OCI-LY3 (cell line): ENCODE results near the gene ARVCF.

Experiments used
- H2AFZ ChIP-seq: fragments of 200-600, 300-600 bp; shearing (Covaris generic); 2 replicates; pipeline ENCODE4 v1.6.0; 2014; ENCODE audit warnings: antibody characterized with exemption, low read depth, low read length
- H3K27ac ChIP-seq: fragments of 200-600, 300-600 bp; sonication (generic); 2 replicates; pipeline ENCODE4 v1.5.1; 2014; ENCODE audit warnings: mild to moderate bottlenecking, low read length, moderate library complexity, mixed read lengths
- H3K27me3 ChIP-seq: fragments of 200-600, 300-600 bp; sonication (generic); 2 replicates; pipeline ENCODE4 v1.6.1; 2014; ENCODE audit warnings: low read depth, low read length, mixed read lengths
- H3K36me3 ChIP-seq: fragments of 200-600, 300-600 bp; sonication (generic); replicated peaks from 2 replicates; pipeline ENCODE3; 2014; ENCODE audit warnings: low read depth, low read length, mixed read lengths
- H3K4me1 ChIP-seq: fragments of 300-600, 200-600 bp; sonication (generic); 2 replicates; pipeline ENCODE4 v1.6.1; 2014; ENCODE audit warnings: low read length, mixed read lengths
- H3K4me2 ChIP-seq: fragments of 200-600, 300-600 bp; sonication (generic); 2 replicates; pipeline ENCODE4 v1.6.1; 2014; ENCODE audit warnings: low read length, mixed read lengths
- H3K4me3 ChIP-seq: fragments of 300-600, 200-600 bp; sonication (generic); 2 replicates; pipeline ENCODE4 v1.5.1; 2014; ENCODE audit warnings: antibody characterized with exemption, mild to moderate bottlenecking, low read length, moderate library complexity
- H3K79me2 ChIP-seq: fragments of 300-600, 200-600 bp; shearing (Covaris generic); 2 replicates; pipeline ENCODE4 v1.6.1; 2014; ENCODE audit warnings: mild to moderate bottlenecking, low read length, mixed read lengths
- H3K9ac ChIP-seq: fragments of 300-600, 200-600 bp; shearing (Covaris generic); 2 replicates; pipeline ENCODE4 v1.6.0; 2014; ENCODE audit warnings: mild to moderate bottlenecking, low read length, moderate library complexity
- H3K9me3 ChIP-seq: fragments of 200-600, 300-600 bp; shearing (Covaris generic); 2 replicates; pipeline ENCODE4 v1.6.1; 2014; ENCODE audit warnings: low read length, mixed read lengths; ENCODE audit not compliant: insufficient read depth
- H4K20me1 ChIP-seq: fragments of 200-600, 300-600 bp; sonication (generic); 2 replicates; pipeline ENCODE4 v1.6.1; 2016; ENCODE audit warnings: low read length, mixed read lengths; ENCODE audit not compliant: insufficient read depth
- EZH2phosphoT487 ChIP-seq: fragments of 200-600 bp; shearing (Covaris generic); IDR thresholded peaks from 2 replicates; pipeline ENCODE4 v1.6.1; 2018; ENCODE audit warnings: antibody characterized with exemption, mixed run types, low read depth
- TF ChIP-seq, protein P1 (sequence below): fragments of 200-600, 300-600 bp; sonication (generic); IDR thresholded peaks from 2 replicates; pipeline ENCODE4 v1.5.1; 2014; ENCODE audit warnings: antibody characterized with exemption, low read length, low read depth

Gene ARVCF

DNA sequence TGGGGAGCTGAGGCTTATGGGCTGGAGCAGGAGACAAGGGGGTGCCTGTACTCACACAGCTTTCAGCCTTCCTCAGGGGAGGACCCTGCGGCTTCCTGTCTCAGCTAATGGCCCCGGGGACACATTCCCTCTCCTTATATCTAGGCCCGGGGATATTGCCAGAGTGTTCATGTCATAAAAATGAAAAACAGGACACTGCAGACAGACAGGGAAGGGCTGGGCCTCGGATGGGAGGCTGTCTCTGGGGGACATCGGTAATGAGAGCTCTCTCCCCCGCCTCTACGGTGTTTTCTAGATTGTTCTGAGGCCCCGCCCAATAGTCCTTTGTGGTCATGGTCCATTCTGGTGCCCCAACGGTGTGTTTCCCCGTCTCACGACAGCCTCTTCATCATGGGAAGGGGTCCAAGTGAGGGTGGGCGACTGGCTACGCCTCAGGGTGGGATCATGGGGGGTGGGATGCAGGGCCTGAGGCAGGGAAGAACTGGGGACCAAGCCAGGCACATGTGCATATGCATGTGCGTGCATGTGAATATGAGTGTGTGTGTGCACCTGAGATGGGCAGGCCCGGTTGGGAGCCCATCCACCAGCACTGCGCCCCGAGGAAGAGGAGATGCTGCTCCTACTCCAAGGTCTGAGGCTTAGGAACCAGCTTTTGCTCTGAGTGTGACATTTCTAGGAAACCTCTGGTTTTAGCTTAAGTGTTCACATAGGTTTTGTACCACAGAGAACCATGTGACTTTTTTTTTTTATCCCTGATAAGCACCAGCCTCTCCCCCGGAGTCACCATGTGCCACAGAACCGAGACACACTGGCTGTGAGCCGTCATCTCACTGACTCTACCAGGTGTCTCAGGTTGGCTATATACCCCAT lies 5.3 kb downstream of the ARVCF start:
- no peaks in the 10 kb centered on the region for H3K79me2 ChIP-seq
- no peak overlapping the region for H3K9ac ChIP-seq
- H2AFZ ChIP-seq: no peak overlapping the region
- no peaks in the 10 kb centered on the region for H3K36me3 ChIP-seq
- H3K4me1 ChIP-seq: no peaks in the 10 kb centered on the region
- H3K4me3 ChIP-seq: no peak overlapping the region
- no peaks in the 10 kb centered on the region for H3K9me3 ChIP-seq
- H4K20me1 ChIP-seq: no peaks in the 10 kb centered on the region
- no peaks in the 10 kb centered on the region for H3K27me3 ChIP-seq
- TF ChIP-seq, protein P1, sequence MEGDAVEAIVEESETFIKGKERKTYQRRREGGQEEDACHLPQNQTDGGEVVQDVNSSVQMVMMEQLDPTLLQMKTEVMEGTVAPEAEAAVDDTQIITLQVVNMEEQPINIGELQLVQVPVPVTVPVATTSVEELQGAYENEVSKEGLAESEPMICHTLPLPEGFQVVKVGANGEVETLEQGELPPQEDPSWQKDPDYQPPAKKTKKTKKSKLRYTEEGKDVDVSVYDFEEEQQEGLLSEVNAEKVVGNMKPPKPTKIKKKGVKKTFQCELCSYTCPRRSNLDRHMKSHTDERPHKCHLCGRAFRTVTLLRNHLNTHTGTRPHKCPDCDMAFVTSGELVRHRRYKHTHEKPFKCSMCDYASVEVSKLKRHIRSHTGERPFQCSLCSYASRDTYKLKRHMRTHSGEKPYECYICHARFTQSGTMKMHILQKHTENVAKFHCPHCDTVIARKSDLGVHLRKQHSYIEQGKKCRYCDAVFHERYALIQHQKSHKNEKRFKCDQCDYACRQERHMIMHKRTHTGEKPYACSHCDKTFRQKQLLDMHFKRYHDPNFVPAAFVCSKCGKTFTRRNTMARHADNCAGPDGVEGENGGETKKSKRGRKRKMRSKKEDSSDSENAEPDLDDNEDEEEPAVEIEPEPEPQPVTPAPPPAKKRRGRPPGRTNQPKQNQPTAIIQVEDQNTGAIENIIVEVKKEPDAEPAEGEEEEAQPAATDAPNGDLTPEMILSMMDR: no peak
- TF ChIP-seq EZH2phosphoT487: no peak
- H3K27ac ChIP-seq: no peak overlapping the region
- no peak overlapping the region for H3K4me2 ChIP-seq

DNA sequence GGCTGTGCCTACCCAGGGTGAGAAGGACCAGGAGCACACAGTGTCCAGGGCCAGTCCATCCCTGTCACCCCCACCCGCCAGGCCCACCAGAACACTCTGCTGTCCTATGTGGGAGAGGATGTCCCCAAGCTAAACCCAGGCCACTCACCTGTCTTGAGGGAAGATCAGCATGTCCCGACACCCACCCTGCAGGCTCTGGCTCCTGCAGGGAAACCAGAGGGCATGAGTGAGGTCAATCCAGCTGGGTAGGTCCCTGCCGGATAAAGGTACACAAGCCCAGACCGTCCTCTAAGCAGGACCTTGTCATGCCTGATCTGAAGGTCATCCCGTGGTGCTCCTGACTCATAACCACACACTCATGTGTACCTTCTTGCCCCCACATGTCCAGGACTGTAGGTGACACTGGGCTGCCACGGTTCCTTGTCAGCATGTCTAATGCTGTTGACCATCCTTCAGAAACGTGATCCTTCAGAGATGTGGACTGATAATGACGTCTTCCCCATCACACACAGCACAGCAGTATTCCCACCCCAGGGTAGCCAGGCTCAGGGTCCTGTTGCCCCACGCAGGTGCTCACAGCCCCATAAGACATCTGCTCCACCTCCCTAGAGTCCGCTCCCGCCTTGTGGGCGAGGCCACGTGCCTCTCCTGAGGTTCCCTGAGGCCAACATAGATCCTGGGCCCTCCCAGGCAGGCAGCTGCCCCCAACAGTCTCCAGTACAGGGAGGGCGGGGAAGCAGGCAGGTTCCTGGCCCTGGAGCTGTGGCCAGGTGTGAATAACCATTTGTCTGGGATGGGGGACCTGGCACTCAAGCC lies 6.1 kb downstream of the ARVCF start:
- Histone ChIP-seq H3K36me3 (no peaks in the 10 kb centered on the region), H3K27me3 (no peaks in the 10 kb centered on the region), H3K9me3 (no peaks in the 10 kb centered on the region), H3K9ac (no peak overlapping the region), H3K79me2 (no peaks in the 10 kb centered on the region), H2AFZ (no peak overlapping the region), H3K4me3 (no peak overlapping the region), H4K20me1 (no peaks in the 10 kb centered on the region), H3K4me1 (no peaks in the 10 kb centered on the region), H3K27ac (no peak overlapping the region), H3K4me2 (no peak overlapping the region)
- TF ChIP-seq, protein P1: no peak
- TF ChIP-seq EZH2phosphoT487: no peak

DNA sequence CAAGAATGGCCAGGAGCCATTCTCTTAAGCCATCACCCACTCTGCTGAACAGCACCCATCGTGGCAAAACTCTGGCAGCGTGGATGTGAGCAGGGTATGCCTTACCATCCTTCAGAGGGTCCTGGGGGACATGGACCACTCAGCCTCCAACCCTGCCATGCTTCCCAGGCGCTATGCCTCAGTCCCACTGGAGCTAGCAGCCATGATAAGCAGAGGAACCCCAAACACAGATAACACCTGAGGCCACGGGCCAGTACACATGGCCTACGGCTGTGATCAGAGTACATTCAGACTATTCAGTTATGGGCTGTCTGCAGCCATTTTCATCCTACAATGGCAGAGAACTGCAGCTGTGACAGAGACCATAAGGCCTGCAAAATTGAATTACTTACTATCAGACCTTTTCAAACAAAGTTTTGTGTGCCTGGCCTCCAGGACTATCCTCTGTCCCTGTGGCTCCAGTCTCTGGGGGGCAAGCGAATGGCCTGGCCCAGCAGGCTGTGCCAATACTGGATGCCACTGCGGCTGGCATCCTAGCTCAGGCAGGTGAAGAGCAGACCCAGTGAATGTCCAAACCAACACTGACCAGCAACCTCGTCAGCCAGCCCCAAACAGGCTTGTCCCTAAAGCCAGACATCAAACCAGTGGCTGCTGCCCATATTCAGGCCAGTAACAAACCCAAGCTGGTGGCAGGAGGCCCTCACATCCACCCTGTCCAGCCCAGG lies 6.9 kb downstream of the ARVCF start:
- Histone ChIP-seq H3K27me3 (no peaks in the 10 kb centered on the region), H3K4me3 (no peak overlapping the region), H3K36me3 (no peaks in the 10 kb centered on the region), H2AFZ (no peak overlapping the region), H3K4me2 (no peak overlapping the region), H3K27ac (no peak overlapping the region), H3K4me1 (no peaks in the 10 kb centered on the region), H3K9ac (no peak overlapping the region), H3K9me3 (no peaks in the 10 kb centered on the region), H3K79me2 (no peaks in the 10 kb centered on the region), H4K20me1 (no peaks in the 10 kb centered on the region)
- no peak for TF ChIP-seq EZH2phosphoT487
- TF ChIP-seq, protein P1: no peak
